Gastrocnemius medialis (tissue), 4 donors: Measurements from ENCODE around the gene LOXL3.

Experiments
- CTCF ChIP-seq, 5 experiments: fragments of 450-650 bp in 3 of 5; fragments of 200-600 bp in 2 of 5; sonication (generic) in 2 of 5; IDR thresholded peaks in 4 of 5; conservative IDR thresholded peaks in 1 of 5; 1 replicate in 4 of 5; 2 replicates in 1 of 5; pipeline ENCODE4 v1.5.1; 2016 to 2019; ENCODE audit warnings: antibody characterized with exemption in 5 of 5, mild to moderate bottlenecking in 3 of 5, moderate library complexity in 3 of 5
- POLR2A ChIP-seq, 2 donors: fragments of 450-650 bp; IDR thresholded peaks; one replicate each; pipeline ENCODE4 v1.6.1; 2017; ENCODE audit warnings: antibody characterized with exemption in 2 of 2, mild to moderate bottlenecking in 2 of 2, moderate library complexity in 2 of 2

- no peak for TF ChIP-seq CTCF (IDR thresholded peaks at IDR 0.05 in 4 of 5, conservative IDR thresholded peaks at IDR 0.05 in 1 of 5)
- no peak for TF ChIP-seq POLR2A (IDR thresholded peaks at IDR 0.05)
Measured at GRCh38 chr2:74502147-74502719, 51.5 kb downstream of the LOXL3 start.
